Smooth muscle cell (in vitro differentiated cells): ENCODE results near the gene HK1. TPM values are rescaled to one million over a fixed set of nuclear protein-coding genes. Genes with fewer than 3 reads are reported as not detected.

Source experiments
- DNase-seq: peaks from one replicate; lab custom pipeline; 2025; ENCODE audit not compliant: unreplicated experiment; lab: John Stamatoyannopoulos, UW
- H2AFZ ChIP-seq: fragments of 200-600 bp; sonication (generic); 2 replicates; pipeline ENCODE4 v1.6.0; 2016; ENCODE audit warnings: antibody characterized with exemption, low read depth, mild to moderate bottlenecking
- H3F3A ChIP-seq: fragments of 200-600 bp; sonication (generic); 2 replicates; pipeline ENCODE4 v1.6.0; 2017; ENCODE audit warnings: antibody characterized with exemption, low read depth
- H3K27ac ChIP-seq: fragments of 200-600 bp; sonication (generic); 2 replicates; pipeline ENCODE4 v1.5.1; 2016; ENCODE audit warnings: low read depth, mild to moderate bottlenecking
- H3K27me3 ChIP-seq: fragments of 200-600 bp; sonication (generic); 2 replicates; pipeline ENCODE4 v1.6.1; 2016; ENCODE audit warnings: low read depth, mild to moderate bottlenecking
- H3K36me3 ChIP-seq: fragments of 200-600 bp; sonication (generic); 2 replicates; pipeline ENCODE4 v1.5.1; 2016; ENCODE audit warnings: low read depth
- H3K4me1 ChIP-seq: fragments of 200-600 bp; sonication (generic); 2 replicates; pipeline ENCODE4 v1.5.1; 2016; ENCODE audit warnings: low read depth
- H3K4me2 ChIP-seq: fragments of 200-600 bp; sonication (generic); 2 replicates; pipeline ENCODE4 v1.6.0; 2016; ENCODE audit warnings: mild to moderate bottlenecking
- H3K4me3 ChIP-seq: fragments of 200-600 bp; sonication (generic); 2 replicates; pipeline ENCODE4 v1.5.1; 2016; ENCODE audit warnings: mild to moderate bottlenecking
- H3K79me2 ChIP-seq: fragments of 200-600 bp; sonication (generic); 2 replicates; pipeline ENCODE4 v1.6.0; 2016; ENCODE audit warnings: low read depth, mild to moderate bottlenecking
- H3K9ac ChIP-seq: fragments of 200-600 bp; sonication (generic); 2 replicates; pipeline ENCODE4 v1.6.0; 2016; ENCODE audit warnings: low read depth
- H3K9me3 ChIP-seq: fragments of 200-600 bp; sonication (generic); replicated peaks from 2 replicates; pipeline ENCODE4 v1.5.1; 2016; ENCODE audit warnings: low read depth
- H4K20me1 ChIP-seq: fragments of 200-600 bp; sonication (generic); 2 replicates; pipeline ENCODE4 v1.6.0; 2016; ENCODE audit warnings: low read depth
- WGBS: methylation state at CpG from one replicate; pipeline ENCODE4 v1.1.7; 2016; ENCODE audit warnings: low lambda C conversion rate; 5-methylcytosine and 5-hydroxymethylcytosine counted together
- polyA plus RNA-seq: library from polyadenylated mRNA; unstranded; fragments of >200 nt; fragmentation: Nextera tagmentation; extraction: Ambion mirVana; gene quantifications from 2 replicates; pipeline ENCODE4 v1.2.1, GENCODE V29; 2016
- total RNA-seq: library from RNA; depleted of rRNA; stranded (reverse); fragments of >200 nt; gene quantifications from 2 replicates; pipeline ENCODE4 v1.2.3, GENCODE V29; 2014
- TF ChIP-seq, protein P1 (sequence below): fragments of 200-600 bp; sonication (generic); IDR thresholded peaks from 2 replicates; pipeline ENCODE4 v1.5.1; 2017; ENCODE audit warnings: borderline replicate concordance, mild to moderate bottlenecking, antibody characterized with exemption; ENCODE audit not compliant: insufficient read depth, poor library complexity, severe bottlenecking

The HK1 gene
- total and polyA plus RNA-seq, 2 experiments from 2014 or later, result 62.7 to 123 TPM

- peak overlapping the region; percentile 20 for H3K9ac ChIP-seq
- peaks cover 46% of the 10 kb centered on the region for H3K4me1 ChIP-seq
- H3K9me3 ChIP-seq, result no peaks in the 10 kb centered on the region
- no peak overlapping the region for H3K4me3 ChIP-seq
- peaks cover 98% of the 10 kb centered on the region for H4K20me1 ChIP-seq
- H3K36me3 ChIP-seq, result no peaks in the 10 kb centered on the region
- no peak for DNase-seq
- no peaks in the 10 kb centered on the region for H3K27me3 ChIP-seq
- peak overlapping the region; percentile 88 for H3K27ac ChIP-seq
- H3F3A ChIP-seq, result no peaks in the 10 kb centered on the region
- peak overlapping the region; percentile 20 for H3K4me2 ChIP-seq
- WGBS, result 41% methylated on average over 16 of the region's 16 CpGs
- TF ChIP-seq, protein P1, sequence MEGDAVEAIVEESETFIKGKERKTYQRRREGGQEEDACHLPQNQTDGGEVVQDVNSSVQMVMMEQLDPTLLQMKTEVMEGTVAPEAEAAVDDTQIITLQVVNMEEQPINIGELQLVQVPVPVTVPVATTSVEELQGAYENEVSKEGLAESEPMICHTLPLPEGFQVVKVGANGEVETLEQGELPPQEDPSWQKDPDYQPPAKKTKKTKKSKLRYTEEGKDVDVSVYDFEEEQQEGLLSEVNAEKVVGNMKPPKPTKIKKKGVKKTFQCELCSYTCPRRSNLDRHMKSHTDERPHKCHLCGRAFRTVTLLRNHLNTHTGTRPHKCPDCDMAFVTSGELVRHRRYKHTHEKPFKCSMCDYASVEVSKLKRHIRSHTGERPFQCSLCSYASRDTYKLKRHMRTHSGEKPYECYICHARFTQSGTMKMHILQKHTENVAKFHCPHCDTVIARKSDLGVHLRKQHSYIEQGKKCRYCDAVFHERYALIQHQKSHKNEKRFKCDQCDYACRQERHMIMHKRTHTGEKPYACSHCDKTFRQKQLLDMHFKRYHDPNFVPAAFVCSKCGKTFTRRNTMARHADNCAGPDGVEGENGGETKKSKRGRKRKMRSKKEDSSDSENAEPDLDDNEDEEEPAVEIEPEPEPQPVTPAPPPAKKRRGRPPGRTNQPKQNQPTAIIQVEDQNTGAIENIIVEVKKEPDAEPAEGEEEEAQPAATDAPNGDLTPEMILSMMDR, result no peak
- no peak overlapping the region for H2AFZ ChIP-seq
- H3K79me2 ChIP-seq, result peaks cover 90% of the 10 kb centered on the region
Measured at GRCh38 chr10:69337296-69338132, 59.2 kb downstream of the HK1 start.

DNA sequence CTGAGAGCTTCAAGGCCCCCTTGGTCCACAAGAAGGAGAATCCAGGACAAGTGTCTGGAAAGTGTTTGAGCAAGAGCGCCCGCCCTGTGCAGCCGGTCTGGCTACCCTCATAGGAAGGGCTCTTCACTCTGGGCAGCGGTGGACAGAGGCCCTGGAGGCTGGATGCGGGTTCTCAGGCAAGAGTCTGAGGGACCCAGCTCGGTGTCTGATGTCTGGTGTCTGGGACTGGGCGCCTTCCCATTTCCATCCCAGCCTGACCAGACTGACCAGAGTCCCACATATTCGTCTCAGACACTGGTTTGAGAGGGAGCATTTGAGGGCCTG is 59.8 kb downstream of the HK1 start:
- Histone ChIP-seq H3K9ac (peak overlapping the region; percentile 20), H4K20me1 (peaks cover 98% of the 10 kb centered on the region), H3K79me2 (peaks cover 91% of the 10 kb centered on the region), H3K4me1 (peaks cover 41% of the 10 kb centered on the region), H3K27me3 (no peaks in the 10 kb centered on the region), H3K9me3 (no peaks in the 10 kb centered on the region), H2AFZ (no peak overlapping the region), H3F3A (no peaks in the 10 kb centered on the region), H3K27ac (peak overlapping the region; percentile 88), H3K4me2 (peak overlapping the region; percentile 20), H3K36me3 (no peaks in the 10 kb centered on the region), H3K4me3 (no peak overlapping the region)
- no peak for DNase-seq
- TF ChIP-seq, protein P1, result no peak
- 64% methylated on average over 8 of the region's 8 CpGs for WGBS

DNA sequence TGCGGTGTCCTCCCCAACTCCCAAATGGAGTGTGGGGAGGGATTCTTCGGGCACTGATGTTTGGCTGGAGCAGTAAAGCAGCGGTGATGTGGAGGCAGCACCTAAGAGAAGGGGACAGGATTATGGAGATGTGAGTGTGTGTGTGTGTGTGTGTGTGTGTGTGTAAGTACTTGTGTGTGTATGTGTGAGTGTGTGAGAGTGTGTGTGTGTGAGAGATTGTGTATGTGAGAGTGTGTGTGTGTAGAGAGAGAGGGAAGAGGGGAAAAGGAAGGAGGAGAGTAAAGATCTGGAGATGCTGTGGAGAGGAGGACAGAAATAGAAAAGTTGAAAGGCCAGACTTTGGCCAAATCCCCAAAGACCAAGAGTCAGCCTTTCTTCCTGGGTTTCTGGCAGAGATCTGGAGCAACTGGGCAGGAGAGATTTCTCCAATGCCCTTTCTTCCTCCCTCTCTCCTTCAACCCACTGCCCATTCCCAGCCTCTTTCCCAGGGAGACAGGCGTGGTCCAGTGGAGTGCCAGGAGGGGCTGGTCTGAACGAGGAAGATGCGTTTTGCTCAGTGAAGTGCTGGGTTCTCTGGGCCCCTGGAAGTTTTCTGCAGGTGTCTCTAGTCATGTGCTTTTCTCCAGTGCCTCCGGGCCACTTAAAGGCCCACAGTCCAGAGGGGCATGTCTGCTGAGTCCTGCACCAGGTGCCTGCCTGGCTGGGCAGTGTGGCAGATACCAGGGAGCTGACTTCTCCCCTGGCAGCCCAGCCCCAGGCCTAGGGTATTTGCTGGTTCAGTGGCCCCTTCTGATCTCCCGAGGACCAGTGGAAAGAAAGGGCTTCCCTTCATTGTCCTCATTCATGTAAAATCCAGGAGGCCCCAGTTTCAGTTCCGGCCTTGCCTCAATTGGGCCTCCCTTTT is 60.5 kb downstream of the HK1 start:
- Histone ChIP-seq H3K9ac (peak overlapping the region; percentile 20), H3K4me1 (peaks cover 36% of the 10 kb centered on the region)
- 90% methylated on average over 9 of the region's 9 CpGs for WGBS

More for the DNA sequence above, 60.5 kb downstream of the HK1 start:
- H2AFZ ChIP-seq, result no peak overlapping the region
- no peak overlapping the region for H3K4me3 ChIP-seq
- TF ChIP-seq, protein P1, result no peak
- H3K36me3 ChIP-seq, result no peaks in the 10 kb centered on the region
- H4K20me1 ChIP-seq, result peaks cover 98% of the 10 kb centered on the region
- H3K79me2 ChIP-seq, result peaks cover 93% of the 10 kb centered on the region
- no peaks in the 10 kb centered on the region for H3K9me3 ChIP-seq
- no peaks in the 10 kb centered on the region for H3K27me3 ChIP-seq
- H3K27ac ChIP-seq, result peak overlapping the region; percentile 88
- peak overlapping the region; percentile 20 for H3K4me2 ChIP-seq
- H3F3A ChIP-seq, result no peaks in the 10 kb centered on the region
- no peak for DNase-seq
